Measurements from ENCODE around the gene GPRC5C. TPM values are rescaled to one million over a fixed set of nuclear protein-coding genes. Genes with fewer than 3 reads are reported as not detected.

GPRC5C gene
- total RNA-seq, 4 donors from 2014 or later = 62.5 to 263 (median 174) TPM

DNA sequence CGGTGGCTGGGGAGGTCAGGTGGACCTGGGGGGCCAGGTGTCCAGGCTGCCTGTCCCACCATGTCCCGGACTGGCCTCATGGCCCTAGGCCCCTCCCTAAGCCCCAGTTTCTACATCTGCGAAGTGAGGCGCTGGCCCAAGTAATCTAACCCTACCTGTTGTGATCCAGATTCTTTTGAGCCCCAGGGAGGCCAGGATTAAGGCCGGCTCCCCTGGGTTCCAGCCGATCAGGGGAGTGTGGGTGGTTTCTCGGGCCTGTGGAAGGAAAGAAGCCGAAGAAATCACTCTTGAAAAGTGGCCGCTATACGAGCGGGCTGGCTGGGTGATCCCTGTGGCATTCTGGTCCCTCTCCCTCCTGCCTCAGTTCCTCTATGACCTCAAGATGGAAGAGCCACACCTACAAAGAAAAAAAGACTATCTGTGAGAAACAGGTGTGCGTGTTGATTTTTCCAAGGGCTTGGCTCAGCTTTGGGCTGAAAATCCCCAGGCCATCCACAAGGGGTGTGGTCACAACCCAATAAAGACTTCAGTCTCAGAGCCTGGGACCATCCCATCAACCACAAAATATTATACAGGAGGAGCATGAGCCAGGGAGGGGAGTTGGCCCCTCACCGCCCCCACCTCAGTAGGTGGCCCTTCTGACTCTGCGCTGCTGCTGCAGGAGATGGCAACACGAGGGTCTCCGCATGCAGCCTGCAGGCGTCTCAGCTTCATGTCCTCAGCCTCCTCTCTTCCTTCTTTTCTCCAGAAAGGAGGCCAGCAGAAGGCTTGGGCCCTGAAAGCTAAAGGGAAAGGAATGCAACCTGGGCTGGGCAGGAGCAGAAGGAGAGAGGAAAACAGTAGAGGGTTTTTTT is 44.3 kb upstream of the GPRC5C start:
- TF ChIP-seq EP300 (IDR thresholded peaks at IDR 0.05; ENCODE audit: low read depth) (no peak), POLR2A (IDR thresholded peaks at IDR 0.05) (no peak)
- TF ChIP-seq, protein P1, sequence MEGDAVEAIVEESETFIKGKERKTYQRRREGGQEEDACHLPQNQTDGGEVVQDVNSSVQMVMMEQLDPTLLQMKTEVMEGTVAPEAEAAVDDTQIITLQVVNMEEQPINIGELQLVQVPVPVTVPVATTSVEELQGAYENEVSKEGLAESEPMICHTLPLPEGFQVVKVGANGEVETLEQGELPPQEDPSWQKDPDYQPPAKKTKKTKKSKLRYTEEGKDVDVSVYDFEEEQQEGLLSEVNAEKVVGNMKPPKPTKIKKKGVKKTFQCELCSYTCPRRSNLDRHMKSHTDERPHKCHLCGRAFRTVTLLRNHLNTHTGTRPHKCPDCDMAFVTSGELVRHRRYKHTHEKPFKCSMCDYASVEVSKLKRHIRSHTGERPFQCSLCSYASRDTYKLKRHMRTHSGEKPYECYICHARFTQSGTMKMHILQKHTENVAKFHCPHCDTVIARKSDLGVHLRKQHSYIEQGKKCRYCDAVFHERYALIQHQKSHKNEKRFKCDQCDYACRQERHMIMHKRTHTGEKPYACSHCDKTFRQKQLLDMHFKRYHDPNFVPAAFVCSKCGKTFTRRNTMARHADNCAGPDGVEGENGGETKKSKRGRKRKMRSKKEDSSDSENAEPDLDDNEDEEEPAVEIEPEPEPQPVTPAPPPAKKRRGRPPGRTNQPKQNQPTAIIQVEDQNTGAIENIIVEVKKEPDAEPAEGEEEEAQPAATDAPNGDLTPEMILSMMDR (IDR thresholded peaks at IDR 0.05) = peak in 1 of 5 experiments; percentile 19
- intact Hi-C loops (cut with DNase I; ENCODE audit: low total_unique reads) = no loop called here
- H3K4me1 ChIP-seq = peaks cover 0 to 6% (median 3%) of the 10 kb centered on the region in 4 donors
- DNase-seq = no peak
- in situ Hi-C loops (cut with MboI; ENCODE audit: low pct_ligation_motif_present in 1 of 4, low pct_unique_long_range_greater_than_20kb in 1 of 4, low sequenced_read_pairs in 3 of 4) = no loop called here
- peak overlapping the region in 1 of 4 donors; percentile 10 for H3K27ac ChIP-seq
- H3K4me3 ChIP-seq = no peak overlapping the region
- 20 to 65% methylated on average over 2 to 17 of the region's 17 CpGs for WGBS, 2 donors (ENCODE audit: low coverage in 1 of 2)
- no peaks in the 10 kb centered on the region for H3K9me3 ChIP-seq
- no peaks in the 10 kb centered on the region for H3K36me3 ChIP-seq
- no peaks in the 10 kb centered on the region for H3K27me3 ChIP-seq

DNA sequence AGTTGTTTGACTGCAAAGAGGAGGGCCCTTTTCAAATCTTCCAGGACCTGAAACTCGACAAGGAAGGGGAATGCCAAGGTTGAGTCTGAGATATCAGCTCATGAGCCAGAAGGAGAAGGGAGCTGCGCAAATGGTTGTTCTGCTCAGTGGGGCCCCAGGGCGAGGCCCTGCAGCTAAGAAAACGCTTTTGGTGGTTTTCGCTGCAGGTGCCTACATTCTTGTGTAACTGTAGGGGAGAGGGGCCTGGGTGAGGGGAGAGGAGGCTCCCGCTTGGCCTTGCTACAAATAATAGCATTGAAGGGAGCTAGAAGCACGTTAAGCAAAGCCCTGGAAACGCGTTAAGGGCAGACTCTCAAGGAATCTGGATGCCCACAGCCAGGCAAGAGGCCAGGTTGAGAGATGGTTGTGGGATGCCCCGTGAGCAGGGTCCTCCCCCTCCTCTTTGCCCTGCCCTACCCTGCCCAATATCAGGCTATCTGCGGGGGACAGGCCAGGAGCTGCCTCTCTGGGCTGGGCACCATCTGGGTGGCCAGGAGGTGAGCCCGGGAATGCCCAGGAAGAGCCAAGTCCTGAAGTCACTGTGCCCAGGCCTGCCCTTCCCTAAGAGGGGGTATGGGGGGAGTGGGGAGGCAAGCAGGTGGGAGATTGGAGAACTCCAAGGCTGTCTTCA is 42.7 kb upstream of the GPRC5C start:
- H3K4me3 ChIP-seq = no peak overlapping the region
- no peak overlapping the region for H3K27ac ChIP-seq
- no peak for TF ChIP-seq POLR2AphosphoS5 (IDR thresholded peaks at IDR 0.05)
- TF ChIP-seq POLR2A (IDR thresholded peaks at IDR 0.05) = no peak
- TF ChIP-seq, protein P1 (IDR thresholded peaks at IDR 0.05) = no peak
- TF ChIP-seq EP300 (IDR thresholded peaks at IDR 0.05; ENCODE audit: low read depth) = no peak
- DNase-seq = no peak
- no peaks in the 10 kb centered on the region for H3K36me3 ChIP-seq
- H3K9me3 ChIP-seq = no peaks in the 10 kb centered on the region
- 72 to 90% methylated on average over 3 to 12 of the region's 12 CpGs for WGBS, 2 donors (ENCODE audit: low coverage in 1 of 2)
- H3K27me3 ChIP-seq = no peaks in the 10 kb centered on the region
- peaks cover 0 to 6% (median 3%) of the 10 kb centered on the region in 4 donors for H3K4me1 ChIP-seq
- intact Hi-C loops (cut with DNase I; ENCODE audit: low total_unique reads) = no loop called here
- in situ Hi-C loops (cut with MboI; ENCODE audit: low pct_ligation_motif_present in 1 of 4, low pct_unique_long_range_greater_than_20kb in 1 of 4, low sequenced_read_pairs in 3 of 4) = no loop called here

DNA sequence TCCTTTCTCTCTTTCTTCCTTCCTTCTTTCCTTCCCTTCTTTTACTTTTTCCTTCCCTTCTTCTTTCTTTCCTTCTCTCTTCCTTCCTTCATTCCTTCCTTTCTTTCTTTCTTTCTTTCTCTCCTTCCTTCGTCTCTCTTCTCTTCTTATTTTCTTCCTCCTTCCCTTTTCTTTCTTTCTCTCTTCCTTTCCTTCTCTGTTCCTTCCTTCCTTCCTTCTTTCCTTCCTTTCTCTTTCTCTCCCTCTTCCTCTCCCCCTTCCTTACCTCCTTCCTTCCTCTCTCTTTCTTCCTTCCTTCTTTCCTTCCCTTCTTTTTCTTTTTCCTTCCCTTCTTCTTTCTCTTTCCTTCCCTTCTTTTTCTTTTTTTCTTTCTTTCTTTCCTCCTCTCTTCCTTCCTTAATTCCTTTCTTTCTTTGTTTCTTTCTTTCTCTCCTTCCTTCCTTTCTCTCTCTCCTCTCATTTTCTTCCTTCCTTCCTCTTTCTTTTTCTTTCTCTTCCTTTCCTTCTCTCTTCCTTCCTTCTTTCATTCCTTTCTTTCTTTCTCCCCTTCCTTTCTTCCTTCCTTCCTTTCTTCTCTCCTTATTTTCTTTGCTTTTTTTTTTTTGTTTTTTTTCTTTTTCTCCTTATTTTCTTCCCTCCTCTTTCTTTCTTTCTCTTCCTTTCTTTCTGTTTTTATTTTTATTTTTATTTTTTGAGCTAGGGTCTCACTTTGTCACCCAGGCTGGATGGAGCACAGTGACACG is 41.8 kb upstream of the GPRC5C start:
- Histone ChIP-seq H3K27ac (no peak overlapping the region), H3K27me3 (no peaks in the 10 kb centered on the region), H3K4me1 (peaks cover 0 to 6% (median 5%) of the 10 kb centered on the region in 4 donors), H3K9me3 (no peaks in the 10 kb centered on the region), H3K36me3 (no peaks in the 10 kb centered on the region), H3K4me3 (no peak overlapping the region)
- DNase-seq = no peak
- WGBS, 2 donors (ENCODE audit: low coverage in 1 of 2) = 63 to 72% methylated on average over 1 to 2 of the region's 2 CpGs
- intact Hi-C loops (cut with DNase I; ENCODE audit: low total_unique reads) = no loop called here
- in situ Hi-C loops (cut with MboI; ENCODE audit: low pct_ligation_motif_present in 1 of 4, low pct_unique_long_range_greater_than_20kb in 1 of 4, low sequenced_read_pairs in 3 of 4) = no loop called here
- TF ChIP-seq POLR2AphosphoS5 (IDR thresholded peaks at IDR 0.05) = no peak
- no peak for TF ChIP-seq EP300 (IDR thresholded peaks at IDR 0.05; ENCODE audit: low read depth)
- TF ChIP-seq, protein P1 (IDR thresholded peaks at IDR 0.05) = no peak
- no peak for TF ChIP-seq POLR2A (IDR thresholded peaks at IDR 0.05)

All from transverse colon (tissue), 4 donors.